Measurements from ENCODE around the gene KRTAP27-1. TPM values are rescaled to one million over a fixed set of nuclear protein-coding genes. Genes with fewer than 3 reads are reported as not detected.

Gene KRTAP27-1
- total RNA-seq, 1 donor: not detected

DNA sequence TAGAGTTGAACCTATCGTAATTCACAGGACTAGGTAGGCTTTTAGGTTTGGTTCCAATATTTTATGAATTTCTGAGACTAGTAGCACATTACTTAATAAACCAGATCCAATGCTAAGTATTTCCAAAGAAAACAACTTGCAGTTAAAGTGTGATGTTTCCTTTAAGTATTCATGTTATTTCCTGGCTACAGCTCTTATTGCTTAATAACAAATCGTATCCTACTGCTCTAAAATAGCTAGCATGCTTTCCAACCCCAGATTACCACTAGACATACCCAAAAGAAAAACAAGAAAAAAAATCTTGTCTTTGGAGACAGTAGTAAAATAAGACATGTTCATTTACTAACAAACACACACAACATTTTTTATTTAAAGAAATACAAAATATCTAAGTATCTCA is 898 bp downstream of the KRTAP27-1 start:
- TF ChIP-seq, protein P1, sequence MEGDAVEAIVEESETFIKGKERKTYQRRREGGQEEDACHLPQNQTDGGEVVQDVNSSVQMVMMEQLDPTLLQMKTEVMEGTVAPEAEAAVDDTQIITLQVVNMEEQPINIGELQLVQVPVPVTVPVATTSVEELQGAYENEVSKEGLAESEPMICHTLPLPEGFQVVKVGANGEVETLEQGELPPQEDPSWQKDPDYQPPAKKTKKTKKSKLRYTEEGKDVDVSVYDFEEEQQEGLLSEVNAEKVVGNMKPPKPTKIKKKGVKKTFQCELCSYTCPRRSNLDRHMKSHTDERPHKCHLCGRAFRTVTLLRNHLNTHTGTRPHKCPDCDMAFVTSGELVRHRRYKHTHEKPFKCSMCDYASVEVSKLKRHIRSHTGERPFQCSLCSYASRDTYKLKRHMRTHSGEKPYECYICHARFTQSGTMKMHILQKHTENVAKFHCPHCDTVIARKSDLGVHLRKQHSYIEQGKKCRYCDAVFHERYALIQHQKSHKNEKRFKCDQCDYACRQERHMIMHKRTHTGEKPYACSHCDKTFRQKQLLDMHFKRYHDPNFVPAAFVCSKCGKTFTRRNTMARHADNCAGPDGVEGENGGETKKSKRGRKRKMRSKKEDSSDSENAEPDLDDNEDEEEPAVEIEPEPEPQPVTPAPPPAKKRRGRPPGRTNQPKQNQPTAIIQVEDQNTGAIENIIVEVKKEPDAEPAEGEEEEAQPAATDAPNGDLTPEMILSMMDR (IDR thresholded peaks at IDR 0.05; ENCODE audit: insufficient read depth, low read length): no peak
- H3K4me3 ChIP-seq (ENCODE audit: low read depth, low read length): no peak overlapping the region
- no peak for DNase-seq (ENCODE audit: low read depth)

- no peak overlapping the region for H3K4me3 ChIP-seq (ENCODE audit: low read depth, low read length)
- TF ChIP-seq, protein P1 (IDR thresholded peaks at IDR 0.05; ENCODE audit: insufficient read depth, low read length): no peak
- DNase-seq (ENCODE audit: low read depth): no peak
These were observed 3.8 kb downstream of the KRTAP27-1 start for GRCh38 chr21:30333736-30334135.

DNA sequence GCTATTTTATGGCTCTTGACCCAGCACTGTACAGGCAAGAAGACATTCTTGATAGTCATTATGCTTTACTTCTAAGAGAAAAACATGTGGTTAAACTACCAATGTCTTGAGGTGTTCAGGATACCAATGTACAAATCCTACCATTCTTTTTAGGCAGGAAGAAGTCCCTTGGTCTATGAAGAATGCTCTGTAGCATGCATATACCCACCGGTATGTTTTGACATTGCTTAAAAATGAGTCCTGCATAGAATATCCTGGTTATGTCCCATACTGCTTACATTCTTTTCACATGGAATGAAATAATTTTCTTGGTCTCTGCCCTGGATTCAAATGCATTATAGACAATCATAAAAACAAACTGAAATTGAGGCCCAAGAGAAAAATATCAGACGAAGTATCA is 4.8 kb downstream of the KRTAP27-1 start:
- no peak for DNase-seq (ENCODE audit: low read depth)
- no peak overlapping the region for H3K4me3 ChIP-seq (ENCODE audit: low read depth, low read length)
- TF ChIP-seq, protein P1 (IDR thresholded peaks at IDR 0.05; ENCODE audit: insufficient read depth, low read length): no peak

GRCh38 chr21:30329203-30329875 is 8.2 kb downstream of the KRTAP27-1 start:
- no peak overlapping the region for H3K4me3 ChIP-seq (ENCODE audit: low read depth, low read length)
- TF ChIP-seq, protein P1 (IDR thresholded peaks at IDR 0.05; ENCODE audit: insufficient read depth, low read length): no peak
- DNase-seq (ENCODE audit: low read depth): no peak

DNA sequence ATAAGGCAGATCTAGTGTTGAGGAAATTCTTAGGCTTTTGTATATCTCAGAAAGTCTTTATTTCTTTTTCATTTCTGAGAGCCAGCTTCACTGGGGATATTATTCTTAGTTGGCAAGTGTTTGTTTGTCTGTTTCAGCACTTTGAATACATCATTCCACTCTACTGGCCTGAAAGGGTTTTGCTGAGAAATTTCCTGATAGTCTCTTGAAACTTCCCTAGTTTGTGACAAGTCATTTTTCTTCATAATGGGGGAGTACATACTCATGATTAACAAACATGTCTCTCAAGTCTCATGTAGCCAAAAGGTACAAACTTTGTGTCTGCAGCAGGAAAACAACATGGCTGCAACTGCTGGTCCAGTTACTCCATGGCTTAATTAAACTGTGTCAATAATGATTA is 11.1 kb downstream of the KRTAP27-1 start:
- no peak for DNase-seq (ENCODE audit: low read depth)
- no peak overlapping the region for H3K4me3 ChIP-seq (ENCODE audit: low read depth, low read length)
- TF ChIP-seq, protein P1 (IDR thresholded peaks at IDR 0.05; ENCODE audit: insufficient read depth, low read length): no peak

DNA sequence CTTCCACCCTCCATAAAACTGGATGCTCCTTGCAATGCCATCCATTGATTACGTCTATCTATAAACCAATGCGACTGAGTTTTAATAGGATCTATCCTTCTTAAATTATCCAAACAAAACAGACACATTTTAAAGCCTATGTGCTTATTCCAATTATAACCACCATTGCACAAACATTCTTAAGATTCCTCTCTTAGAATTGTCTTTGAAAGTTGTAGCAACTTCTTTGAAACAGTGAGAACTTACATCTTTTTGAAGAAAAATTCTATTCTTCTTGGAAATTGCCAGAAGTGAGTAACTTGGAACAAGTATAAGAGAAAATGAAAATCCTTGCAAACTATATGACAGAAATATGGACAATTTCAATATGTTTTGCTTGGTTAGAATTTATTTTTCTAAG is 17.3 kb downstream of the KRTAP27-1 start, which contains the start of gene KRTAP26-1:
KRTAP26-1 (minus strand) TSS at position 101 of the 400 bp plus-strand sequence. CDS start 280 bp downstream, outside the sequence.
- no peak within 1 kb of the TSS for H3K4me3 ChIP-seq (ENCODE audit: low read depth, low read length)
- TF ChIP-seq, protein P1 (IDR thresholded peaks at IDR 0.05; ENCODE audit: insufficient read depth, low read length): no peak
- DNase-seq (ENCODE audit: low read depth): no peak

GRCh38 chr21:30315701-30316100 is 21.8 kb downstream of the KRTAP27-1 start:
- H3K4me3 ChIP-seq (ENCODE audit: low read depth, low read length): no peak overlapping the region
- no peak for DNase-seq (ENCODE audit: low read depth)
- TF ChIP-seq, protein P1 (IDR thresholded peaks at IDR 0.05; ENCODE audit: insufficient read depth, low read length): no peak

All from fibroblast of the aortic adventitia (primary cell).